ENCODE measurements around the gene BCL6B.

BCL6B gene

GRCh38 chr17:7067198-7067597 lies 44.3 kb downstream of the BCL6B start:
- WGBS (ENCODE audit: insufficient coverage), result 100% methylated on average over 1 of the region's 1 CpG

GRCh38 chr17:7068268-7068667 lies 45.4 kb downstream of the BCL6B start:
- ChIA-PET POLR2A (no interaction called here), CTCF (no interaction called here)
- DNase-seq, result no peak
- Histone ChIP-seq H3K27me3 (replicated peaks in 2 of 5; ENCODE audit: control insufficient read depth in 4 of 5, insufficient read depth in 5 of 5, low read length in 4 of 5) (peaks cover 0 to 3% (median 0%) of the 10 kb centered on the region in 5 experiments), H3K27ac (ENCODE audit: insufficient read depth in 1 of 2, low read depth in 1 of 2, low read length in 2 of 2, poor library complexity in 1 of 2, severe bottlenecking in 2 of 2) (no peak overlapping the region), H3K4me1 (ENCODE audit: control extremely low read depth in 1 of 4, control insufficient read depth in 4 of 4, insufficient read depth in 4 of 4, low read length in 3 of 4) (no peaks in the 10 kb centered on the region), H3K36me3 (ENCODE audit: control insufficient read depth in 4 of 4, insufficient read depth in 4 of 4, low read length in 3 of 4) (no peaks in the 10 kb centered on the region), H3K9me3 (ENCODE audit: control extremely low read depth in 1 of 5, control insufficient read depth in 4 of 5, insufficient read depth in 2 of 5, low read depth in 1 of 5, low read length in 4 of 5) (peaks cover 0 to 19% (median 4%) of the 10 kb centered on the region in 5 experiments), H3K4me3 (ENCODE audit: control insufficient read depth in 1 of 7, extremely low read depth in 1 of 7, insufficient read depth in 4 of 7, low read depth in 2 of 7, low read length in 6 of 7) (no peak overlapping the region)
- no CpG with 5 or more reads among the region's 1 CpG for WGBS (ENCODE audit: insufficient coverage)

More at GRCh38 chr17:7067198-7067597, 44.3 kb downstream of the BCL6B start:
- ChIA-PET POLR2A (no interaction called here), CTCF (interaction anchor here (1.0 kb wide), 2 partner anchors 9 to 70 kb away, joined by 3 read pairs; no protein-coding TSS in a partner anchor)
- peaks cover 0 to 3% (median 0%) of the 10 kb centered on the region in 5 experiments for H3K27me3 ChIP-seq (replicated peaks in 2 of 5; ENCODE audit: control insufficient read depth in 4 of 5, insufficient read depth in 5 of 5, low read length in 4 of 5)
- H3K27ac ChIP-seq (ENCODE audit: insufficient read depth in 1 of 2, low read depth in 1 of 2, low read length in 2 of 2, poor library complexity in 1 of 2, severe bottlenecking in 2 of 2), result no peak overlapping the region
- H3K4me1 ChIP-seq (ENCODE audit: control extremely low read depth in 1 of 4, control insufficient read depth in 4 of 4, insufficient read depth in 4 of 4, low read length in 3 of 4), result no peaks in the 10 kb centered on the region
- H3K36me3 ChIP-seq (ENCODE audit: control insufficient read depth in 4 of 4, insufficient read depth in 4 of 4, low read length in 3 of 4), result no peaks in the 10 kb centered on the region
- H3K4me3 ChIP-seq (ENCODE audit: control insufficient read depth in 1 of 7, extremely low read depth in 1 of 7, insufficient read depth in 4 of 7, low read depth in 2 of 7, low read length in 6 of 7), result no peak overlapping the region
- peaks cover 0 to 19% (median 4%) of the 10 kb centered on the region in 5 experiments for H3K9me3 ChIP-seq (ENCODE audit: control extremely low read depth in 1 of 5, control insufficient read depth in 4 of 5, insufficient read depth in 2 of 5, low read depth in 1 of 5, low read length in 4 of 5)
- no peak for DNase-seq

DNA sequence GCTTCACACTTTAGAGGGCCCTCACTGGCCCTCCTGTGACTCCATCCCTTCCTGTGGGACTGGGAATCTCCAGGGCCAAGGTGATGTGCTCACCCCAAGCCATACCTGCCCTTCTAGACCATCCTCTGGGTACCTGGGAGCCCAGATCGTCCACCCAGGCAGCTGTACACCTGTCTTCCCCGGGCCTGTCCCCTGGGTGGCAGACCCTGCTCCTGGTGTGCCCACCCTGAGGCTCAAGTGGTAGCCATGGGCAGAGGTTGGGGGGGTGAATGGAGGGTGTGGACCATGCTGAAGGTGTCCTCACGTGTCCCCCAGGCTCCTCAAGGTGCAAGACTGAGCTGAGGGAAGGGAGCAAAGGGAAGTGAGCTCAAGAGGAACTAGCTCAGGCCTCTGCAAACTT lies 47.9 kb downstream of the BCL6B start:
- Histone ChIP-seq H3K36me3 (ENCODE audit: control insufficient read depth in 4 of 4, insufficient read depth in 4 of 4, low read length in 3 of 4) (no peaks in the 10 kb centered on the region), H3K27me3 (replicated peaks in 2 of 5; ENCODE audit: control insufficient read depth in 4 of 5, insufficient read depth in 5 of 5, low read length in 4 of 5) (no peaks in the 10 kb centered on the region), H3K27ac (ENCODE audit: insufficient read depth in 1 of 2, low read depth in 1 of 2, low read length in 2 of 2, poor library complexity in 1 of 2, severe bottlenecking in 2 of 2) (no peak overlapping the region), H3K4me1 (ENCODE audit: control extremely low read depth in 1 of 4, control insufficient read depth in 4 of 4, insufficient read depth in 4 of 4, low read length in 3 of 4) (no peaks in the 10 kb centered on the region), H3K9me3 (ENCODE audit: control extremely low read depth in 1 of 5, control insufficient read depth in 4 of 5, insufficient read depth in 2 of 5, low read depth in 1 of 5, low read length in 4 of 5) (peaks cover 0 to 19% (median 4%) of the 10 kb centered on the region in 5 experiments), H3K4me3 (ENCODE audit: control insufficient read depth in 1 of 7, extremely low read depth in 1 of 7, insufficient read depth in 4 of 7, low read depth in 2 of 7, low read length in 6 of 7) (no peak overlapping the region)
- CTCF ChIA-PET, result no interaction called here
- 100% methylated on average over 2 of the region's 3 CpGs for WGBS (ENCODE audit: insufficient coverage)
- no peak for DNase-seq
- POLR2A ChIA-PET, result interaction anchor here (0.6 kb wide), 2 partner anchors 65 to 100 kb away, joined by 4 read pairs; no protein-coding TSS in a partner anchor

DNA sequence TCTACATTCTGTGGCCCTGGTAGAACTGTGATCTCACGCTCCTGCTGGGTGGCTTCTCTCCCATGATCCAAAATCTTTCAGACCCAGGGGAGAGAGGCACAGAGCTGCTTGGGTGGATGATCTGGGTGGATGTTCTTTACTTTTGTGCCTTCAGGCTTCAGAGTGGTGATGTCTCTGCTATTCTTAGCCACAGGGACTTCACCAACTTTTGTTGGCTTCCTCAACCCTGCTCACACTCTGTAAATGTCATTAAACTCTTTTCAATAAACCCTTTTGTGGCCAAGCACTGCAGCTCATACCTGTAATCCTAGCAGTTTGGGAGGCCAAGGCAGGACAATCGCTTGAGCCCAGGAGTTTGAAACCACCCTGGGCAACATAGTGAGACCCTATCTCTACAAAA lies 49.6 kb downstream of the BCL6B start:
- H3K27ac ChIP-seq (ENCODE audit: insufficient read depth in 1 of 2, low read depth in 1 of 2, low read length in 2 of 2, poor library complexity in 1 of 2, severe bottlenecking in 2 of 2), result no peak overlapping the region
- no peak overlapping the region for H3K4me3 ChIP-seq (ENCODE audit: control insufficient read depth in 1 of 7, extremely low read depth in 1 of 7, insufficient read depth in 4 of 7, low read depth in 2 of 7, low read length in 6 of 7)
- DNase-seq, result no peak
- H3K36me3 ChIP-seq (ENCODE audit: control insufficient read depth in 4 of 4, insufficient read depth in 4 of 4, low read length in 3 of 4), result no peaks in the 10 kb centered on the region
- WGBS (ENCODE audit: insufficient coverage), result 100% methylated on average over 1 of the region's 2 CpGs
- H3K27me3 ChIP-seq (replicated peaks in 2 of 5; ENCODE audit: control insufficient read depth in 4 of 5, insufficient read depth in 5 of 5, low read length in 4 of 5), result peaks cover 0 to 3% (median 0%) of the 10 kb centered on the region in 5 experiments
- ChIA-PET CTCF (interaction anchor here (1.2 to 1.9 kb wide), 3 partner anchors 10 to 65 kb away, joined by 3 to 5 read pairs (median 4); no protein-coding TSS in a partner anchor), POLR2A (no interaction called here)
- no peaks in the 10 kb centered on the region for H3K4me1 ChIP-seq (ENCODE audit: control extremely low read depth in 1 of 4, control insufficient read depth in 4 of 4, insufficient read depth in 4 of 4, low read length in 3 of 4)
- peaks cover 0 to 16% (median 4%) of the 10 kb centered on the region in 5 experiments for H3K9me3 ChIP-seq (ENCODE audit: control extremely low read depth in 1 of 5, control insufficient read depth in 4 of 5, insufficient read depth in 2 of 5, low read depth in 1 of 5, low read length in 4 of 5)

DNA sequence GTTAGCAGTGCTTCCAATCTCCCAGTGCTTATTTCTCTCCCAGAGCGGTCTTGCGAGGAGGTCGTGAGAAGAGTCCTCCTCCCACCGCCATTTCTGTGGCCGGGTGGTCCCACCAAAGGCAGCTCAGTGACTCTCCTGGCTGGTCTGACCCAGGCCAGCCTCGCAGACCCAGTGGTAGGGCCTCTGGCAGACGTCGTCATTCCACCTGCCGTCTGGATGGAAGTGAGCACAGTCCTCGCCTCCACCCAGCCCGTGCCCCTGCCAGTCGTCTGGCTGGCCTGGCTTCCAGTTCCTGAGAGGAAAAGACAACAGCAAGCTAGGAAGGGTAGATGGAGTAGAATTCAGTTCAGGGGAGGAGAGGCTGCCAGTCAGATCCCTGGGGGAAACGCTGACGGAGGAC lies 52.1 kb downstream of the BCL6B start:
- Histone ChIP-seq H3K36me3 (ENCODE audit: control insufficient read depth in 4 of 4, insufficient read depth in 4 of 4, low read length in 3 of 4) (no peaks in the 10 kb centered on the region), H3K27me3 (replicated peaks in 2 of 5; ENCODE audit: control insufficient read depth in 4 of 5, insufficient read depth in 5 of 5, low read length in 4 of 5) (peaks cover 0 to 3% (median 0%) of the 10 kb centered on the region in 5 experiments), H3K4me3 (ENCODE audit: control insufficient read depth in 1 of 7, extremely low read depth in 1 of 7, insufficient read depth in 4 of 7, low read depth in 2 of 7, low read length in 6 of 7) (no peak overlapping the region), H3K9me3 (ENCODE audit: control extremely low read depth in 1 of 5, control insufficient read depth in 4 of 5, insufficient read depth in 2 of 5, low read depth in 1 of 5, low read length in 4 of 5) (no peaks in the 10 kb centered on the region), H3K27ac (ENCODE audit: insufficient read depth in 1 of 2, low read depth in 1 of 2, low read length in 2 of 2, poor library complexity in 1 of 2, severe bottlenecking in 2 of 2) (no peak overlapping the region), H3K4me1 (ENCODE audit: control extremely low read depth in 1 of 4, control insufficient read depth in 4 of 4, insufficient read depth in 4 of 4, low read length in 3 of 4) (peaks cover 0 to 5% (median 4%) of the 10 kb centered on the region in 4 experiments)
- no peak for DNase-seq
- ChIA-PET CTCF (interaction anchor here (0.9 to 1.3 kb wide), 5 partner anchors 8 to 23 kb away, joined by 3 to 5 read pairs (median 3); no protein-coding TSS in a partner anchor), POLR2A (no interaction called here)
- 97% methylated on average over 14 of the region's 14 CpGs for whole genome bisulfite sequencing (ENCODE audit: insufficient coverage)

DNA sequence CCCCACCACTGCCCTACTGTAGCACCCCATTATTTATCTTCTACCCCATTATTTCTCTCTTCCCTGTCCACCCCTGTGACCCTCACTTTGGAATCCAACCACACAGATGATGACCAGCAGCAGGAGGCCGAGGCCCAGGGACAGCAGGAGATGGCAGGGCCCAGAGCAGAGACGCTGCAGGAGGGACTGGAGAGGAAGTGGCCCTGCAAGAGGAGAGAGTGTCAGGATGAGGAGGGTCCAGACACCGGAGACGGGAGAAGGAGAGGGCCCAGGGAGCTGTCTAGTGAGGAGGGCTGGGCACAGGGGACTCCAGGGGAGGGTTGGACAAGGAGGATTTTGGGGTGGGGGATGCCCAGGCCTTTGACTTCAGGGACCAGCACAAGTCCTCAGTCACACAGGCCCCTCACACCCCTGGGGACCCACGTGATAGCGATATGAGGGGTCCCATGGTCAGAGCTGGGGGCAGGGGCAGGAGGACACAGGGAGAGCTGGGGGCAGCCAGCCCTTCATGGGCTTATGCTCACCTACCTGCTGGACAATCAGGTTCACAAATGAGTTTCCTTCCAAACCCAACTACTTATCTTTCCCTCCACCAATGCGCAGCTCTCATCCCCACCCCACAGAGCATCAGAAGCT lies 55.2 kb downstream of the BCL6B start:
- ChIA-PET CTCF (interaction anchor here (1.3 kb wide), 1 partner anchor 14 kb away, joined by 4 read pairs; no protein-coding TSS in a partner anchor), POLR2A (no interaction called here)
- no peak for DNase-seq
- 97% methylated on average over 7 of the region's 7 CpGs for WGBS (ENCODE audit: insufficient coverage)
- Histone ChIP-seq H3K9me3 (ENCODE audit: control extremely low read depth in 1 of 5, control insufficient read depth in 4 of 5, insufficient read depth in 2 of 5, low read depth in 1 of 5, low read length in 4 of 5) (no peaks in the 10 kb centered on the region), H3K36me3 (ENCODE audit: control insufficient read depth in 4 of 4, insufficient read depth in 4 of 4, low read length in 3 of 4) (no peaks in the 10 kb centered on the region), H3K27me3 (replicated peaks in 2 of 5; ENCODE audit: control insufficient read depth in 4 of 5, insufficient read depth in 5 of 5, low read length in 4 of 5) (peaks cover 0 to 3% (median 0%) of the 10 kb centered on the region in 5 experiments), H3K27ac (ENCODE audit: insufficient read depth in 1 of 2, low read depth in 1 of 2, low read length in 2 of 2, poor library complexity in 1 of 2, severe bottlenecking in 2 of 2) (no peak overlapping the region), H3K4me1 (ENCODE audit: control extremely low read depth in 1 of 4, control insufficient read depth in 4 of 4, insufficient read depth in 4 of 4, low read length in 3 of 4) (peaks cover 3 to 28% (median 21%) of the 10 kb centered on the region in 4 experiments), H3K4me3 (ENCODE audit: control insufficient read depth in 1 of 7, extremely low read depth in 1 of 7, insufficient read depth in 4 of 7, low read depth in 2 of 7, low read length in 6 of 7) (no peak overlapping the region)

DNA sequence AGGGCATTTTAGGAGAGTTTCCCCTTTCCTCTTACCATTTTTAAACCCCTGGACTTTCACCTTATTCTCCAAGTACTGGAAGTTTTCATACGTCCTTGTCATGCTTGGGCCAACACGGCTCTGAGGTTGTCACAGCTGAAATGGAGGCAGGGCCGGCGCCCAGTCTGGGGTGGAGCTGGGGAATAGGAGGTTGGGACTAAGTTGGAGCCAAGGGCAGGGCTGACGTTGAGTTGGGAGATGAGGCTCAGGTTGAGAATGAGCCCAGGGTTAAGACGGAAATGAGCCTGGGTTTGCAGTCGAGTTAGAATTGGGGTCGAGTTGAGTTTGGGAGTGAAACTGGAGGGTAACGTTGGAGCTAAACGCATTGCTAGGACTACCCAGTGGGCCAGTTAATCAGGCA lies 55.9 kb downstream of the BCL6B start:
- no peak overlapping the region for H3K27ac ChIP-seq (ENCODE audit: insufficient read depth in 1 of 2, low read depth in 1 of 2, low read length in 2 of 2, poor library complexity in 1 of 2, severe bottlenecking in 2 of 2)
- CTCF ChIA-PET, result interaction anchor here (1.3 to 2.9 kb wide), 2 partner anchors 15 to 32 kb away, joined by 4 to 11 read pairs; no protein-coding TSS in a partner anchor
- WGBS (ENCODE audit: insufficient coverage), result 95% methylated on average over 10 of the region's 10 CpGs
- no peak overlapping the region for H3K4me3 ChIP-seq (ENCODE audit: control insufficient read depth in 1 of 7, extremely low read depth in 1 of 7, insufficient read depth in 4 of 7, low read depth in 2 of 7, low read length in 6 of 7)
- no peaks in the 10 kb centered on the region for H3K36me3 ChIP-seq (ENCODE audit: control insufficient read depth in 4 of 4, insufficient read depth in 4 of 4, low read length in 3 of 4)
- H3K9me3 ChIP-seq (ENCODE audit: control extremely low read depth in 1 of 5, control insufficient read depth in 4 of 5, insufficient read depth in 2 of 5, low read depth in 1 of 5, low read length in 4 of 5), result no peaks in the 10 kb centered on the region
- no peak for DNase-seq
- POLR2A ChIA-PET, result no interaction called here
- peaks cover 3 to 33% (median 22%) of the 10 kb centered on the region in 4 experiments for H3K4me1 ChIP-seq (ENCODE audit: control extremely low read depth in 1 of 4, control insufficient read depth in 4 of 4, insufficient read depth in 4 of 4, low read length in 3 of 4)
- H3K27me3 ChIP-seq (replicated peaks in 2 of 5; ENCODE audit: control insufficient read depth in 4 of 5, insufficient read depth in 5 of 5, low read length in 4 of 5), result peaks cover 0 to 7% (median 0%) of the 10 kb centered on the region in 5 experiments
